Adrenal gland (tissue), 5 donors: ENCODE measurements around the gene FMR1NB.

Experiments used
- POLR2A ChIP-seq, 2 donors: fragments of 450-650 bp; IDR thresholded peaks; one replicate each; pipeline ENCODE4 v1.6.1; 2017; ENCODE audit warnings: antibody characterized with exemption in 2 of 2, mild to moderate bottlenecking in 2 of 2, moderate library complexity in 1 of 2
- TF ChIP-seq, protein P1 (sequence below), 6 experiments: fragments of 450-650 bp in 4 of 6; fragments of 200-600 bp in 2 of 6; sonication (generic) in 1 of 6; IDR thresholded peaks; 1 replicate in 5 of 6; 2 replicates in 1 of 6; pipeline versions ENCODE4 v1.5.1 to v1.8.0; 2016 to 2021; ENCODE audit warnings: antibody characterized with exemption in 6 of 6, mild to moderate bottlenecking in 2 of 6, moderate library complexity in 1 of 6
- donor health status: DM: no; HTN: no; CAD: no.

DNA sequence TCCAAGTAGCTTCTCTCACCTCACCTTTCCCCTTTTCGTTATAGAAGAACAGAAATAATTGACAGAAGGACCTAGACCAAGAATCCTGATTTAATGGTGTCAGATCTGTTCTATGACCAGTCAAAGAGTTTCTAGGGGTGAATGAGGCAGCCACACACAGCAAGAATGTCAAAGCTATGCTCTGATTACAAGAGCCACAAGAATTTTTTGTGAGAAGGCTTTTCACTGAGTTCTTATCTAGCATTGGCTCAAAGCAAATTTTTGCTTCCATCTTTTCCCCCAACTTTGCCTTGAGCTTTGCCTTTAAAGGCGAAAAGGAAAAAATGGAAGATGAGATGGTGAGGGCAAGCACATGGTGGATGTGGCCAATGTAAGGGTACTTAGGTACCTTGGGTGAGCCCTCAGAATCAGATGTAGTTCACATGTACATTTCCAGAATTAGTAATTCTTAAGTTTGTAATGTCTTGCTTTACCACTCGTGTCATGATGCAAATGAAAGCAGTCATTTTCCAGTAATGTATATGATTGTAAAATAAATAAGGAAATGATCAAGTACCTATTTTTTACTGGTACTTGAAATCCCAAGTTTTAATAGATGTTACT lies 45.9 kb upstream of the FMR1NB start:
- TF ChIP-seq, protein P1, sequence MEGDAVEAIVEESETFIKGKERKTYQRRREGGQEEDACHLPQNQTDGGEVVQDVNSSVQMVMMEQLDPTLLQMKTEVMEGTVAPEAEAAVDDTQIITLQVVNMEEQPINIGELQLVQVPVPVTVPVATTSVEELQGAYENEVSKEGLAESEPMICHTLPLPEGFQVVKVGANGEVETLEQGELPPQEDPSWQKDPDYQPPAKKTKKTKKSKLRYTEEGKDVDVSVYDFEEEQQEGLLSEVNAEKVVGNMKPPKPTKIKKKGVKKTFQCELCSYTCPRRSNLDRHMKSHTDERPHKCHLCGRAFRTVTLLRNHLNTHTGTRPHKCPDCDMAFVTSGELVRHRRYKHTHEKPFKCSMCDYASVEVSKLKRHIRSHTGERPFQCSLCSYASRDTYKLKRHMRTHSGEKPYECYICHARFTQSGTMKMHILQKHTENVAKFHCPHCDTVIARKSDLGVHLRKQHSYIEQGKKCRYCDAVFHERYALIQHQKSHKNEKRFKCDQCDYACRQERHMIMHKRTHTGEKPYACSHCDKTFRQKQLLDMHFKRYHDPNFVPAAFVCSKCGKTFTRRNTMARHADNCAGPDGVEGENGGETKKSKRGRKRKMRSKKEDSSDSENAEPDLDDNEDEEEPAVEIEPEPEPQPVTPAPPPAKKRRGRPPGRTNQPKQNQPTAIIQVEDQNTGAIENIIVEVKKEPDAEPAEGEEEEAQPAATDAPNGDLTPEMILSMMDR (IDR thresholded peaks at IDR 0.05): no peak
- TF ChIP-seq POLR2A (IDR thresholded peaks at IDR 0.05): no peak
